Measurements from ENCODE around the gene ASIC3.
"Not testable (repeated sequence)": the region's sequence is repeated elsewhere in the genome, so short reads cannot be mapped to it uniquely, and the experiment has no call there.

The ASIC3 gene

GRCh38 chr7:151014950-151015349 lies 33.4 kb upstream of the ASIC3 start:
- DNase-seq: no peak

- no peak for DNase-seq
Observed at GRCh38 chr7:151015967-151016366, 32.4 kb upstream of the ASIC3 start.

- no peak for DNase-seq
Observed at GRCh38 chr7:151016505-151016904, 31.8 kb upstream of the ASIC3 start.

- no peak for DNase-seq
Observed at GRCh38 chr7:151016942-151017341, 31.4 kb upstream of the ASIC3 start.

GRCh38 chr7:151017370-151017952 lies 30.9 kb upstream of the ASIC3 start:
- no peak for DNase-seq

- DNase-seq: no peak
Observed at GRCh38 chr7:151017953-151018420, 30.3 kb upstream of the ASIC3 start.

- DNase-seq: no peak
Observed at GRCh38 chr7:151018421-151019129, 29.8 kb upstream of the ASIC3 start.

- no peak for DNase-seq
Observed at GRCh38 chr7:151019130-151019447, 29.2 kb upstream of the ASIC3 start.

GRCh38 chr7:151020231-151020630 lies 28.1 kb upstream of the ASIC3 start:
- DNase-seq: no peak

- DNase-seq: no peak
Observed at GRCh38 chr7:151023232-151023631, 25.1 kb upstream of the ASIC3 start.

- DNase-seq: no peak
Observed at GRCh38 chr7:151024435-151025056, 23.8 kb upstream of the ASIC3 start, which contains the start of gene ATG9B. Gene ATG9B (minus strand): TSS chr7:151024494. CDS start chr7:151024423, 71 bp downstream.

GRCh38 chr7:151025924-151026671 lies 22.2 kb upstream of the ASIC3 start:
- no peak for DNase-seq

GRCh38 chr7:151026771-151027727 lies 21.3 kb upstream of the ASIC3 start:
- peak in 1 of 2 experiments; percentile 28 for DNase-seq

- DNase-seq: not testable (repeated sequence)
Observed at GRCh38 chr7:151027728-151028130, 20.6 kb upstream of the ASIC3 start.

- DNase-seq: peak; percentile 99 to 100
Observed at GRCh38 chr7:151028131-151028947, 20.0 kb upstream of the ASIC3 start, which contains the start of gene ABCB8. Gene ABCB8 (plus strand): TSS chr7:151028450. CDS start chr7:151028516, 66 bp downstream.

- no peak for DNase-seq
Observed at GRCh38 chr7:151028948-151029501, 19.3 kb upstream of the ASIC3 start.

GRCh38 chr7:151031011-151031410 lies 17.3 kb upstream of the ASIC3 start:
- DNase-seq: no peak

- DNase-seq: no peak
Observed at GRCh38 chr7:151032936-151033863, 15.1 kb upstream of the ASIC3 start.

GRCh38 chr7:151033864-151034249 lies 14.5 kb upstream of the ASIC3 start:
- no peak for DNase-seq

Measured in NCI-H187 (cell line).